ENCODE results near the gene PLAC8L1.

Gene PLAC8L1

GRCh38 chr5:146079695-146080373 is 25.5 kb downstream of the PLAC8L1 start:
- DNase-seq = peak in 1 of 5 donors; percentile 33

DNA sequence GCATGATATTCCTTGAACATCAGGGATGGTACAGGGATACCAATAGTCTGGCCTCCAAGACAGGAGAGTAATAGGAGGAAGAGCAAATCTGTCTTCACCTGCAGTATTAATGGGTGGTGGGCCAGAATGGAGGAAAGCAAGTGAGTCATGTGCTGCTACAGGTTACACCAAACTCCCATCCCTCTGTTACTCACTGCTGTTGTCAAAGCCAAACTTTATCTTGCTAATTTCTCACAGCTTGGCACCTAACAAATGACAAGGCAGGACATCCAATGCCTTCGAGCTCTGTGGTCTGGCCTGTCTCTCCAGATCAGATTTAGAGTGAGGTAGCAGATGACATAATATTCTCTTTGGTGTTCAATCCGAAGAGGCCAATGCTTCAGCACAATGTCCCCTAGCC is 26.8 kb downstream of the PLAC8L1 start:
- DNase-seq = no peak

DNA sequence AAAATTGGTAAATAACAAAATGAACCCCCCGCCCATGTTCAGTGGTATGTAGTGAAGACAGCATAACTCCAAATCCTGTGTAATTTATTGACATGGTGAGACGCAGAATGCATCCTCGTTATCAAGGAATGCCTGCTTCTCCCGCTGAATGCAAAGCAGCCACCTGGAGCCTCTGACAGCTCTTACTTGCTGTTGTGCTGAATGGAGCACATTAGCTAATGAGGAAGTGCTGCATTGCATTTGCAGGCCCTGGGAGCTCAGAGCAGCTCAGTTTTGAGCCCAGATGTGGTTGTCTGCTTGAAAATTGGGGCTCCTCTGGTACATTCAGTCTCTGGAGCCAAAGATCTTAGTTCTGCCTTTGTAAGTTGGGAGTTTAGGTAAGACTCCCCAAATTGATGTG is 28.9 kb downstream of the PLAC8L1 start:
- no peak for DNase-seq

DNA sequence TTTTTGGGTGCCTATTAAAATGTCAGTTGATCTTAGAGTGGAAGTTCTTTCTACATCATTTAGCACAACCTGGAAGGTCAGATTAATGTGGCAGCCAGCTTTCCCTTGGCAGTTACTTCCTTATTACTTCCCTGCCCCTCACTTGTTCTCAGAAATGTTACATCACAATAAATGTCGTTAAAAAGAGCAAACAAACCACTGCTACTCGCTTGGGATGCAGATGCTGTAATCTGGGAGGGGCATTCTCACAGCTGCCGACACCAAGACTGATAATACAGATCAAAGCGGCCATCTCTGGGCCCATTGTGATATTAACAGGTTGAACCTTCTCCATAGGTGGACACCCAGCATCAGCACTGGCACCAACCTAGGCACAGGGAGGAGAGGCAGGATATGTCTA is 29.3 kb downstream of the PLAC8L1 start:
- no peak for DNase-seq

DNA sequence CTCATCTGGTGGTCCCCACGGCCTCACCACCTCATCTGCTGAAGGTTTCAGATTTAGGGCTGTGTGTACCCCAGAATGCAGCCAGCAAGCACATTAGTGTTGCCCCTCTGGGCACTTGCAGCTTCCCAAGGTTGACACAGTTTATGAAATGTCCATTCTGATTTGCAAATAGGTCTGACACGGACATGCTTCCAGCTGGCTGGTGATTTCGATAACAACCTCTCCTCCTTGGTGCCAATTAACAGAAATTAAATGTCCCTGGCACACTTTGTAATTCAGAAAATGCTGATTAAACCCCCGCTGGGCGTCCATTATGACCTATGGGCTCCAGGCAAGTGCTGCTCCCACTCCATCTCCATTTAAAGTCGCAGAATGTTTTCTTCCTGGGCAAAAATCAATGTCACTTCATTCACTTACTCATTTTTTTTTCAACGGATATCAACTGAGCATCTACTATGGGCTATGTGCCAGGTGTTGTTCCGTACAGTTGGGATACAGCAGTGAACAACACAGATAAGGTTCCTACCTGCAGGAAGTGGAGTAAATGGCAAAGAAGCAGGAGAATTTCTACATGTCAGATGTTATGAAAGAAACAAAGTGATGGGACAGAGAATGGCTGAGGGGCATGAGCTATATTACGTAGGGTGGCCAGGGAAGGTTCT is 32.0 kb downstream of the PLAC8L1 start:
- DNase-seq = no peak

- DNase-seq = no peak
Observed at GRCh38 chr5:146072595-146072994, 32.8 kb downstream of the PLAC8L1 start.

DNA sequence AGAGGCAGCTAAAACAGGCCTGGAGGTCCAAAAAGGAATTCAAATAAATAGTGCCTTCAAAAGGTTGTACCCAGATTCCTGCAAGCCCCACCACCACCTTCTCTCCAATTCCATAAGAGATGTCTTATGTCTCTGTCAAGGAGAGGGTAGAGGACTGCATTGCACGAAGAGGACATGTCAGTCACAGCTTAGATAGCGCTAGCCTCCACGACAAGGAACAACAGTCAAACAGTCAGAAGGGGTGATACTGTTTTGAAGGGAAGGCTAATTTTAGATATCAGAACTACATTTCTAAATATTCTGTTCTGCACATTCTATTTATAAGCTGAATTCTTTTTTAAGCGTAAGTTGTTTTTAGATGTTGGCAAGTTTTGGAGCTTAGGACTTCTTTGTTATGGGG is 34.2 kb downstream of the PLAC8L1 start:
- DNase-seq = no peak

DNA sequence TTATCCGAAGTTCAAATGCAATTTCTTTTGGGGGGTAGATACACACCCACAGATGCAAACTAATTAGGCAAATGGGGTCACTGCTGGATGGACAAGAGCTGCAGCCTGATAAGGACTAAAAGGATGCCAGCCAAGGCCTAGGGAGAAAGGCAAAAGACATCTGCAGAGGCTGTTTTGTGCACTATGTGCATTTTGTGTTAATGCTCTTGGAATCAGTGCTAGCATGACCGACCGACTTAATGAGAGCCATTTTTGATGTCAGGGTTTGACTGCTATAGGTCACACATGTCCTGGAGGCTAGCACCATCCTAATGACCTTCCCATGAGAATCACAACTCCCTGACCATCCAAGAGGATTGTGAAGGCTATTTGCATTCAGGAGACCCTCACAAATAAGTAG is 34.6 kb downstream of the PLAC8L1 start:
- no peak for DNase-seq

GRCh38 chr5:146069780-146070099 is 35.6 kb downstream of the PLAC8L1 start:
- no peak for DNase-seq

GRCh38 chr5:146068977-146069779 is 36.2 kb downstream of the PLAC8L1 start:
- no peak for DNase-seq

- no peak for DNase-seq
Observed at GRCh38 chr5:146068206-146068605, 37.2 kb downstream of the PLAC8L1 start.

DNA sequence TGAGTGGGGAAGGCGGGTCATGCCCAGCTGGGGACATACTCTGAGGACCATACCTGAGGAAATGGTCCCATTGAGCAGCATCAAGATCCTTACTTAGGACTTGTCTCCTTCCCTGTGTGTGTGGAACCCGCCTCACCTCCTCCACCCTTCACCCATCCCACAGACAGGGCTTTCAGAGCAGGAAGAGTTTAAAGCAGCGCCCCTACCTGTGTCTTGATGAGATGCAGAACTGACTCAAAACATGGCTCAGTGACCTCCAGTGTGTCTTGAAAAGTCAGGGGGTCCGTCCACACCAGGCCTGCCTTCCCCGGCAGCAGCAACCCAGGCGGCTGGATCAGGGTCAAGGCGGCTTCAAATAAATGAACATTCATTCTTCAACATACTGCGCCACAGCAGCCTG is 38.4 kb downstream of the PLAC8L1 start:
- no peak for DNase-seq

GRCh38 chr5:146060221-146060585 is 45.2 kb downstream of the PLAC8L1 start:
- DNase-seq = no peak

DNA sequence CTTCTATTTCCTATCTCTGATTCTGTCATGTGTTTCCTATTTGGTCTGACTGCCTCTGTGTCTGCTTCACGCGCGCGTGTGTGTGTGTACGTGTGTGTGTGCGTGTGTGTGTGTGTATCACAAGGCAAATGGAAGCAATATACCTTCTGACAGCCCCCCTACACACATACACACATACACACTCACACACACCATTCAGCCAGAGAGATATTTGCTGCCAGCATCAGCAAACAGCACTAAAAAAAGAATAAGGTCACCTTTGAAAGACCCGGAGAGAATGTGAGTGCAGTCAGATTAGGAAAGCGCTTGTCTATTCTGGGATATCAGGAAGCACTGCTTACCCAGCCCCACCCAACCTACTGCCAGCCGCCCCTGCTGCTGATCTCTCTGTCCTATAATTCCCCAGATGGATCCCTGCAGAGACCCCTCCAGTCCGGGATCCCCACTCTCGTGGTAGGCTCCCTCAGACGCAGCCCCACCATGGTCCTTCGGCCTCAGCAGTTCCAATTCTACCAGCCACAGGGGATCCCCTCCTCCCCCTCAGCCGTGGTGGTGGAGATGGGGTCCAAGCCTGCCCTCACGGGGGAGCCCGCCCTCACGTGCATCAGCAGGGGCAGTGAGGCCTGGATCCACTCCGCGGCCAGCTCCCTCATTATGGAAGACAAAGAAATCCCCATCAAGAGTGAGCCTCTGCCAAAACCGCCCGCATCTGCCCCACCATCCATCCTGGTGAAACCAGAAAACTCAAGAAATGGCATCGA is 45.7 kb downstream of the PLAC8L1 start:
- no peak for DNase-seq

DNA sequence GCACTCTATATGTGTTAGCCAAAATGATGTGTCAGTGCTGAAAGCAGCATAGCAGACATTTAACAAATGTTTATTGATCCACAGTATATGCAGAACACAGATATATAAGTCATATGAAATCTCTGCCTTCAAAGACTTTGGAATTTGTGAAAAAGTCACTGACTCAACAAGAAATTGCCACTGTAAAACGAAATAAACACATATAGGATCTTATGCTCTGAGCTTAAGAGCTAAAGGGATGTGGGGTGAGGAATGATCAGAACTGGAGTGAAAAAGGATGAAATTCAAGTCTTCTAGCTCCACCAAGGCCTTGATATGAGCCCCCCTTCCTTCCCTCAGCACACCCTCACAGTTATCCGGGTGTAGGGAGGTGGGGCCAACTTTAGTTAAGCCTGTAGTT is 49.9 kb downstream of the PLAC8L1 start:
- DNase-seq = no peak

DNA sequence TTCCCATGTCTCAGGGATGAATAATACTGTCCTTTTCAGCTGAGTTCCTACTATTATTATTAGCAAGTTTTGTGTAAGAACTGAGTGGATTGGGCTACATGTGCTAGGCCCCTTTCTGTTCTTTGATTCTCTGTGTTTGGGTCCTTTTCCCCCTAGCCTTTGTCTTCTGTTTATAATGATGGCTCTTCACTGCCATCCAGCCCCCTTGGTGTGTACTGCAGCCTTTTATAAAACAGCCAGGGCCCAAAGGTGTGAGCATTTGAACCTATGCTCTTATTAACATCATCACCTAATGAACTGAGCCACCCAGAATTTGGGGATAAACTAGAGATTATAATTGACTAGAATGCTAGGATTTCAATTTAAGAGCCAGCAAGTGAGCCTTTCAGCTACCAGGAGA is 52.6 kb downstream of the PLAC8L1 start:
- DNase-seq = peak in 1 of 5 donors; percentile 6

DNA sequence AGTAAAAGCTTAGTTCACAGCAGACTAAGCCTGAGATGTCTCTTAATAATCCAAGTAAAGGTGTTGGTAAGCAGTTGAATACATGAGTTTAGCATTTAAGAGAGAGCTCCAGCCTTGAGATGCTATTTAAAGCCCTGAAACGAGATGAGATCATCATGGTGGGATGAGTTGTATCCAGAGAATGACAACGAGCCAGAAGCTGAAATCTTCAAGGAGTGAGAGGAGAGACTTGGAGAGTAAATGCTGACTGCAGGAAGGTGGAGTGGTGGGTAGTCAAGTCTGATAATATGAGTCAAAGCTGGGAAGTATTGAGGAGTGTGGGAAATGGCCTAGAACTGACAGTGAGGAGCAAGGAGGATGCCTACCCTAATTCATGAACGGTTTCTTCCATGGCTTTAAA is 53.7 kb downstream of the PLAC8L1 start:
- DNase-seq = no peak

GRCh38 chr5:146050086-146050485 is 55.3 kb downstream of the PLAC8L1 start:
- no peak for DNase-seq

- no peak for DNase-seq
Observed at GRCh38 chr5:146049704-146050026, 55.7 kb downstream of the PLAC8L1 start.

DNA sequence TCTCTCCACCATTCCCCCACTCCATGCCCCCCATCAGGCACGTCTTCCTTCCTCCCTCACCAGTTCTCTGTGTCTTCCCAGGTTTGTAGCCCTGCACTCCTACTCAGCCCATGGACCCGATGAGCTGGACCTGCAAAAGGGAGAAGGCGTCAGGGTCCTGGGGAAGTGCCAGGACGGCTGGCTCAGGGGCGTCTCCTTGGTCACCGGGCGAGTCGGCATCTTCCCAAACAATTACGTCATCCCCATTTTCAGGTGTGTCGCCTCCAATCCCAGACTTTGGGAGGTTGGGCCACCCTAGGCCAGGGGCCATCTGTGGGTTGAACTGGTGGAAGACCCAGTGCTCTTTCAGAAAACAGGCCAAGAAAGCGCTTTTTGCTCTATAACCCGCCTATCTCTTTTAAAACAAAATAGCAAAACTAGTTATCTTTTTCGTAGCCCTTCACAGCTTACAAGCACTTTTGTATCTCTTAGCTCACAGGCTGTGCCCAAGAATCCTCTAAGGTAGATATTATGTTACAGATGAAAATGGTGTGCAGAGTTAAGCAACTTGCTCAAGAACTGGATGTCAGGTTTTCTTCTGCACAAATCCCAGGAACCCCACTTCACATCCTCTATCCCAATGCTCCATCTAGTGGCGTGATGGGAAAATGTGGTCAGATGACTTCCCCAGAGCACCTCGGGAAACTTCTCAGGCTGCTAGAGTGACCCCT is 56.2 kb downstream of the PLAC8L1 start:
- DNase-seq = peak in 1 of 5 donors; percentile 24

DNA sequence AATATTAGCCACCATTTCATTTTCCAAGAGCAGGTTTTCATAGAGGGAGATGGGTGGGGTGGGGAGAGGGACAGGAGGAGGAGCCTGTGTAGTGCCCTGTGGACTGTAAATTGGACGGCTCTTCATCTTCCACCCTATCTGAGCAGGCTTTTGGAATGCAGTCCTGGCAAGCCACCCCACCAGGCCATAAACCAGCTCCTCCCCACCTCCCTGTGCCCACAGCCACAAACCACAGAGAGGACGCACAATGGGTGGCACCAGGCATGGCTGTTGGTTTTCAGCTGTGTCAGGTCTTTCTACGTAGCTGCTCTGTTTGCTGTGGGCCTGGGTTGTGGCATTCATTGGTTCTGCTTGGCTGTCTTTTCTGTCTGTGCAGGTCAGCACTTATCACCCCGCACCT is 58.0 kb downstream of the PLAC8L1 start:
- DNase-seq = no peak

DNA sequence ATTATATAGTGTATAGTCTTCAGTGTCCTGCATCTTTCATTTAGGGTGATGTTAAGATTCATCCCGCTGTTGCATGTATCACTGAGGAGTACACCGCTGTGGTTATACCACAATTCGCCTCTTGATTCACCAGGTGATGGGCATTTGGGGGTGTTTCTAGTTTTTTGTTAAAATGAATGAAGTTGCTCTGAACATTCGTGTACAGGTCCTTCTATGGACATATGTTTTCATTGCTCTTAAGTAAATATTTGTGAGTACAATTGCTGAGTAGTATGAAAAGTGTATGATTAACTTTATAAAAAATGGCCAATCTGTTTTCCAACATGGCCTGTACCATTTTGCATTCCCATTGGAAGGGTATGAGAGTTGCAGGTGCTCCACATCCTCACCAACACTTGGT is 61.7 kb downstream of the PLAC8L1 start:
- DNase-seq = no peak
